ENCODE data around the gene SLC6A13. TPM values are rescaled to one million over a fixed set of nuclear protein-coding genes. Genes with fewer than 3 reads are reported as not detected.
"Not testable (repeated sequence)": the region's sequence is repeated elsewhere in the genome, so short reads cannot be mapped to it uniquely, and the experiment has no call there.

Gene SLC6A13
- total RNA-seq, 1 experiment from 2014 or later = not detected

DNA sequence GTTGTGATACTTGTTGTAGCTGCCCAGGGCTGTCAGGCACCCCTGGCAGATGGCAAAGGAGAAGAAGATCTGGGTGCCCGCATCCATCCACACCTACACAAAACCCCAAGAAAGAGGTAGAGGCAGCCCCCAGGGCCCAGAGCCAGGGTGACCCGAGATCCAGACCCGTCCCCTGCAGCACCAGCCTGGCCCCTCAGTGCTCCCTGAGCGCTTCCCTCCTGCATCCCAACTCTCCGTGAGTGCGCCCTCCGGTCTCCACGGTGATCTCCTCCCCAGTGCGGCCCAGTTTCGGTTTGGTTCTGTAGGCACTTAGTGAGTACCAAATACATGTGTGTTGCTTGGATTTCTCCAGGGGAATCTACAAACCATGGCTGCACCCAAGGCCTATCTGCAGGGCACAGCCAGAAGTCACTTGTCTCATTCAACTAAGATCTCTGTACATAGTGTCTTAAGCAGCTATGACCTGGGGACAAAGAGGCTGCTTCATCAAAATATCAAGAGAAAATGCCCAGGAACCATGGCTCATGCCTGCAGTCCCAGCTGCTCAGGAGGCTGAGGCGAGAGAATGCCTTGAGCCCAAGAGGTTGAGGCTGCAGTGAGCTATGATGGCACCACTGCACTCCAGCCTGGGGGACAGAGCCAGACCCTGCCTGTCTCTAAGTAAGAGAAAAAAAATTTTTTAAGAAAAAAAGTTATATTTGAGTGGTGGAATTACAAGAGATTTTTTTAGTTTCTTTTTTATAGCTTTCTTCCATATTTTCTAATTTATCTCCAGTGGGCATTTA lies 64.5 kb downstream of the SLC6A13 start:
- no peak for DNase-seq (ENCODE audit: low read depth)

DNA sequence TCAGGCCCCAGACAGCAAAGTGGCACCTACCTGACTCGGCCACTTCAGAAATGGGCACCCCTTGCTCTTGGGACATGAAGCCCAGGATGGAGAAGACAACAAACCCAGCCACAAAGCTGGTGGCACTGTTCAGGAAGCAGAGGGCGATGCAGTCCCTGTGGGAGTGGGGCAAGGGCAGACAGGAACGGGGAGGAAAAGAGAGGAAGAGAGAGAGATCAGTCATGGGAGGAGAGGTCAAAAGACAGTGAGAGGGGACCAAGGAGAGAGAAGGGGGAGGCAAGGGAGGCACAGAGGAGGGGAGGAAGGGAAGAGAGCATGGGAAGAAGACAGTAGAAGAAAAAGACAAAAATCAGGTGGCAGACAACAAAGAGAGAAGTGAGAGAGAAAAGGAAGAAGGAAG lies 65.3 kb downstream of the SLC6A13 start:
- DNase-seq (ENCODE audit: low read depth) = no peak

DNA sequence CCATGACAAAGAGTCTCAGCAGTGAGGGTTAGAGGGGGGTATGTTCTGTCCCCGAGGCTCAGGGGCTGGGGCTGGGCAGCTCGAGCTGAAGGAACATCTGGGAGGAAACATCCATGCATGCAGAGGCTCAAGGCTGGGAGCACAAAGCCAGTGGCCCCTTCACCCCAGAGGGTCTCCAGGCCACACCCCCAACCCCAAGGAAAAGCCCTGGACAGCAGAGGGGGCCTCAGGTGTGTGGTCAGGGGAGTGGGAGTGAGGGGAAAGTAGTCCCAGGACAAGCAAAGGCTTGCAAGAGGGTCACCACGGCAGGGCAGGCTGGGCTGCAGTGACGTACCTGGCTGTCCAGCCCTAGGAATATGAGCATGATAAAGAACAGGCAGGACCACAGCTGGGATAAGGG lies 66.2 kb downstream of the SLC6A13 start:
- no peak for DNase-seq (ENCODE audit: low read depth)

GRCh38 chr12:195951-196350 lies 66.7 kb downstream of the SLC6A13 start:
- DNase-seq (ENCODE audit: low read depth) = no peak

DNA sequence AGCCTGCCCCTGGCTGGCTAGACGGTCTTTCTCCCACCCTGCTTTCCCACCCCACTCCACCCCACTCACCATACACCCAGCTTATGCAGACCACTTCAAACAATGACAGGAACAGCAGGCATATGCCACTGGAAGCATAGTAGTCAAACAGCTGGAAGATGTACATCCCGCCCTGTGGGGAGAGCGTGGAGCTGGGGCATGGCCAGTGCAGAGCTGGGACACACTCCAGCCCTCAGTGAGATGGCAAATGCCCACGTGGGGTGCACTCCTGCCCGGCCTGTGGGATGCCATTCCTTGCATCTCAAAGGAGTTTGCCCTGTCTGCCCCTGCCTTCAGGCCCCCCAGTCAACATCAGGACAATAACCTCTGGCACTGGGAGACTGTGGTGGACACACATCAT lies 67.5 kb downstream of the SLC6A13 start:
- DNase-seq (ENCODE audit: low read depth) = no peak

- DNase-seq (ENCODE audit: low read depth) = no peak
Measured at GRCh38 chr12:194276-194675, 68.4 kb downstream of the SLC6A13 start.

DNA sequence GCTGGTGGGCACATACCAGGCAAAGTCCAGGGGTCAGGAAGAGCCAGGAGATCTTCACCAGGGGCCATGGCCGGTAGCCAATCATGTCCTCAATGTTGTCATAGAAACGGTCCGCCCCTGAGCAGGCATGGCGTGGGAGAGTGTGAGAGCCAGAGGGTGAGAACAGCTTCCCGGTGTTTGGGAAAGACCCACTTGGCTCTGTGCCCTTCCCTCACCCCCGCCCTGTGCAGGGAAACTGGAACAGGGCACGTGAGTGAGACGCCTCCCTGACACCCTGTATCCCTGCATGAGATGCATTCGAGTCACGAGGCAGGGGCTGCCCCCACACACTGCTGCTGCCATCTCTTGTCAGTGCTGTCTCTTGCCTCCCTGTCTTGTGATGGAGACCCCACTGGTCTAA lies 69.4 kb downstream of the SLC6A13 start:
- no peak for DNase-seq (ENCODE audit: low read depth)

- no peak for DNase-seq (ENCODE audit: low read depth)
Measured at GRCh38 chr12:191541-191940, 71.1 kb downstream of the SLC6A13 start.

DNA sequence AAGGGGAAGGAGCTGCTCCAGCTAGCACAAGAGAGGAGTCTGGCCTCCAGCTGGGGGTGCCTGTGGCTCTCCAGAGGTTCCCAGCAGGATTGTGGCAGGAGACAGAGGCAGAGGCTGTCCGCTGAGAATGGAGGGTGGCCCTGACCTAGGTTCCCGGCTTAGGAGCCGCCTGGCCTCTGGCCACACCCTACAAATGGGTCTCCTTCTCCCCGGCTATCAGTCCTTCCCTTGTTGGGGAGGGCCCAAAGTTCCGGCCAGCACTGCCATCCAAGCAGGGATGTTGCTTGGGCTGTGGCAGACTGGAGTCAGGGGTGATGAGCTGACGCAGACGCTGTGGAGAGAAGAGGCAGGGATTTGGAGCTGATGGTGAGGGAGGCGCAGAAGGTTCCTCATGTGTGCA lies 71.8 kb downstream of the SLC6A13 start:
- no peak for DNase-seq (ENCODE audit: low read depth)

DNA sequence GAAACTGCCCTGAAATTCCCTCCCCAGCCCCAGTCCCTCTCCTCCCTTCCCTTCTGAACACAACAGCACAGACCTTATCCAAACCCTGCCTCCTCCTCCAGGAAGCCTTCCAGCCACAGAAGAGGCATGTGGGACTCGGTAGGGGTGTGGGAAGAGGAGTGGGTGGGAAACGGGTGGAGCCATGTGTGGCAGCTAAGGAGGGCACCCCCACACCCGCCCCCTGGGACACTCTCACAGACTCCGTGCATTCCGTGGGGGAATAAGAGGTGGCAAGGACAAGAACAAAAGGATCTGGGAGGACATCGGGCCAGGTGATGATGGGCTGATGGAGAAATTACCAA lies 73.0 kb downstream of the SLC6A13 start:
- no peak for DNase-seq (ENCODE audit: low read depth)

- peak; percentile 23 for DNase-seq (ENCODE audit: low read depth)
Measured at GRCh38 chr12:188910-189621, 73.6 kb downstream of the SLC6A13 start.

- DNase-seq (ENCODE audit: low read depth) = not testable (repeated sequence)
Measured at GRCh38 chr12:187986-188909, 74.4 kb downstream of the SLC6A13 start.

DNA sequence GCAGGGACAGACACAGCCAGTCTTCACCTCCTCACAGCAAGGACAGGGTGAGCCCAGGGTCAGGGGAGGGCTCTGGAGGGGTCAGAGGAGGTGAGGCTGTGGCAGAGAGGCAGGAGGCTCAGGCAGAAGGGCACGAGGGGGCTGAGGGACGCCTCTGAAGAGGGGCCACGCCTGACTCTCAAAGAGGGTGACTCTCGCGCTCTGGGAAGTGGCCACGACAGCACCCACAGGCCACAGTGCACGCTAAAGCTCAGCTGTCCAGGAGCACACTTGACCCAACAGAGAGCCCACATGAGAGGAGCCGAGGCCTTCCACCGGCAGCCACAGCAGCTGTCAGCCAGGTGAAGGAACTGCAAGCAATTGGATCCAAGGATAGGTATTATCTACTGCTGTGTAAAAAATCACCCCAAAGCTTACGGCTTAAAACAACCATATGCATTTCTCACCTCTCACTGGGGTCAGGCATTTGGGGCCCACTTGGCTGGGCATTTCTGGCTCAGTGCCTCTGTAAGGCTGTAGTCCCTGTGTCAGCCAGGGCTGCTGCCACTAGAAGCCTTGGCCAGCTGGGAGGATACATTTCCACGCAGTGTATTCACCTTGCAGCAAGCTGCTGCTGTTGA lies 76.5 kb downstream of the SLC6A13 start:
- DNase-seq (ENCODE audit: low read depth) = no peak

DNA sequence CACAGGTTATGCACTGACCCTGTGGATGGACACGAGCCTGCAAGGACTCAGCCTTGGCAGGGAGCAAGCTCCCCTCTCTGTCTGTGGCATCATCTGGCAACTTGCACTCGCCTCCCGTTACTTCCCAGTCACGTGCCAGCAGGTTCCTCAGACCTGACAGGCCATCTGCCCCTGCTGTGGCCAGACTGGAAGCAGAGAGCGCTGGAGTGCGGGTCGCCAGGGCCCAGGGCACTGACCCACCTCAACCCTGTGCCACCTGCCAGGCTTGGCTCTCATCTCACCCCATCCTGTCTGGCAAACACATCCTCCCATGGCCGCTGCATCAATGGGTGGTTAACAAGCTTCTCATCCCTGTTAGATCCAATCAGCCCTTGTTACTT lies 77.1 kb downstream of the SLC6A13 start:
- DNase-seq (ENCODE audit: low read depth) = no peak

- DNase-seq (ENCODE audit: low read depth) = no peak
Measured at GRCh38 chr12:184811-185575, 77.6 kb downstream of the SLC6A13 start.

DNA sequence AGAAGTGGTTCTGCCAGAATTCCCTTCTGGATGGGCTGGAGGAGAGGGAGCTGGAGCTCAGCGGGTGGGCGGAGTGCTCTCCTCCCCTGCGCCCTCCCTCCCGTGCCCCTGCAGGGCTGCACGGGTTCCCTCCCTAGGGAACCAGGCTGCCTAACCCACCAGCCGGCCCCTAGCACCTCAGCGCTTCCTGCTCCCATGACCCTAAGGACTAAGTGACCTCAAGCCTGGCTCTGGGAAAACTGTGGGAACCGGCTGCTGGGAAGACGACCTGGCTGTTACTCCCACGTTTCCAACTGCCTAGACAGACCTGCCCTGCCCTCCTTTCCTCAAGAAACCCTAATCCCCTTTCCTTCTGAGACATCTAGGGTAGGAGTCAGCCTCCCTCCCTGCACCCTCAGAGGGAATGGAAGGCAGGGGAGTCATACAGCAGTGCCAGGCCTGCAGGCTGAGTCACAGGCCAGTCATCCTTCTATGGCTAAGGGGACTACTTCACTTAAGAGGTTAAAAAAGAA lies 80.2 kb downstream of the SLC6A13 start:
- peak; percentile 79 for DNase-seq (ENCODE audit: low read depth)

GRCh38 chr12:181921-182320 lies 80.7 kb downstream of the SLC6A13 start:
- no peak for DNase-seq (ENCODE audit: low read depth)

DNA sequence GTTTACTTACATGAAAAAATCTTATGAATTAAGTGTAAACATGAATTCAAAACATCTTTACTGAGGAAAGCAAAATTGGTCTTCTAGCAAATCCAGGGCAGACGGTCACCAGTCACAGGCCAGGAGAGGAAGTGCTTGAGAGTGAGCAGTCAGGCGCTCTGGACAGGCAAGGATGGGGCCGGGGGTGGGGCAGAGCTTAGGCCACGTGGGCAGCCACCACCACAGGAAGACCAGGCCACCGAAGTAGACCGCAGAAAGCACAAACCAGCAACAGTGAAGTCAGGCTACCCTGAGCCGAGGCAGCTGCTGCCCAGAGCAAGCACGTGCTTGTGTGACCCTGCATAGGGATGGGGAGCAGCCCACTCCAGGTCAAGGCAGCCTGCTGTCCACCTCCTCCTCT lies 82.2 kb downstream of the SLC6A13 start:
- DNase-seq (ENCODE audit: low read depth) = peak; percentile 33

DNA sequence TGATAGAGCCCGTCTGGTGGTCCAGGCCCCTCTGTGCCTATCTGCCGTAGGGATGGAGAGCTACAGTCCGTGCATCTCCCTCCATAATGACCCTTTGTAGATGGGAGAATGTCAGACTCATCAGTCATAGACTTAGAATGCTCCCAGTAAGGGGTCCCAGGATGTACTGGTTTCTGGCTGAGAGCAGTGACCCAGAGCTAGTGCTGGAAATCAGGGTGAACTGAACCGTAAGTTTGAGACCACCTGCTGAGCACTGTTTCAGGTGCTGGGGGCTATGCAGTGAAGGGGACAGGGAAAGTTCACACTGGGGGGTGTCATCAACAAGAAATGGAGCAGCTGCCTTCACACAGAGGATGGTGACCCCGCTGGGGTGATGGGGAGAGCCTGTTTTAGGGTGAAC lies 82.8 kb downstream of the SLC6A13 start:
- DNase-seq (ENCODE audit: low read depth) = no peak

DNA sequence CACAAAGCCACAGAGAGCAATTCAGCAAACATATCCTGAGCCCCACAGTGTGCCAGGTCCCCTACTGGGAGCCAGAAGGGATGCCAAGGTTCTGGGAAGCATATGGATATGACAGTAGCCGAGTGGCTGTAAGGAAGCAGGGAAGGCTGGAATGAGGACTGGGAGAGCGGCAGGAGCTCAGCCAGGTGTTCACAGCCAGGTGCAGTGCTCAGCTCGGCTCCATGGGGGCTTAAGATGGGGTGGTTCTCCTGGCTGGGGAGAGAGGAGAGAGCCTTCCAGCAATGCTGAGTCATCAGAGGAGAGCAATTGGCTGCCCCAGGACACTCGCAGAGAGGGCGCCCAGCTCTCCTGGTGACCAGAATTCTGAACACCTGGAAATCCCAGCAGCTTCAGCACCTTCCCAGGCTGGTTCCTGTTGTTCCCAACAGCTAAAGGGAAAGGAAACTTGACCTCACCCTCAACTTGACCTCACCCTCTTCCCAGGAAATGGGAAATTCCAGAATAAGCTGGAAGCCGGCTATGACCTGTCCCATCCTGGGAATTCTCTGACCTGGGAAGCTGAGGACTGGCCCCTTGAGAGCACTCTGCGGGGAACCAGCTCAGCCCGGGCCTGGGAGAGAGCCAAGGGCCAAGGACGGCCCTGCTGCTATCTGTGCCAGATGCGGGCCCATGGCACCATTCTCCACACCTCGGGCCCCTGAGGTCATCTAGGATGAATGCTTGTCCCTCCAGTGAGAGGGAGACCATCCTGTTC lies 83.3 kb downstream of the SLC6A13 start:
- DNase-seq (ENCODE audit: low read depth) = no peak

- no peak for DNase-seq (ENCODE audit: low read depth)
Measured at GRCh38 chr12:178829-179109, 83.9 kb downstream of the SLC6A13 start.

Data from M059J (cell line).